Calu3 (cell line): ENCODE data around the gene FGF19. TPM values are rescaled to one million over a fixed set of nuclear protein-coding genes. Genes with fewer than 3 reads are reported as not detected.

ENCODE experiments used
- BruUV-seq: library from RNA; stranded (reverse); fragments of 400-500 nt; replicated peaks from 2 replicates; lab custom pipeline; 2021; lab: Mats Ljungman, UMichigan
- CTCF ChIA-PET: fragments of 300-600 bp; sonication (Branson Sonifier 250); formaldehyde crosslinking; loops from one replicate; lab custom pipeline; 2022; ENCODE audit warnings: antibody characterized with exemption; lab: Charles Lee
- DNase-seq: peaks from one replicate; pipeline ENCODE4 v3.0.0; 2022
- H3K27ac Mint-ChIP-seq: one replicate; pipeline ENCODE4 v1.8.0; 2022; ENCODE audit warnings: mixed read lengths; ENCODE audit not compliant: unreplicated experiment
- H3K27me3 Mint-ChIP-seq: one replicate; pipeline ENCODE4 v1.8.0; 2022; ENCODE audit warnings: mixed read lengths; ENCODE audit not compliant: unreplicated experiment
- H3K36me3 Mint-ChIP-seq: one replicate; pipeline ENCODE4 v1.8.0; 2022; ENCODE audit warnings: mild to moderate bottlenecking, moderate library complexity, mixed read lengths; ENCODE audit not compliant: insufficient read depth, unreplicated experiment
- H3K4me1 Mint-ChIP-seq: one replicate; pipeline ENCODE4 v1.8.0; 2022; ENCODE audit warnings: mild to moderate bottlenecking, low read depth, mixed read lengths; ENCODE audit not compliant: unreplicated experiment
- H3K4me3 Mint-ChIP-seq: one replicate; pipeline ENCODE4 v1.8.0; 2022; ENCODE audit warnings: mild to moderate bottlenecking, low read depth, moderate library complexity, mixed read lengths; ENCODE audit not compliant: unreplicated experiment
- H3K9me3 Mint-ChIP-seq: one replicate; pipeline ENCODE4 v1.8.0; 2022; ENCODE audit warnings: low read depth, mixed read lengths; ENCODE audit not compliant: unreplicated experiment
- CTCF ChIP-seq: fragments of 200-600 bp; IDR thresholded peaks from one replicate; pipeline ENCODE4 v1.8.0; 2022; ENCODE audit warnings: antibody characterized with exemption; ENCODE audit not compliant: unreplicated experiment
- intact Hi-C: fragments of 100-400 bp; cut with micrococcal nuclease; formaldehyde crosslinking; loops from one replicate; pipeline ENCODE4 v1.10.0; 2022; ENCODE audit not compliant: unreplicated experiment
- total RNA-seq: library from RNA; stranded (reverse); gene quantifications from 2 replicates; pipeline ENCODE4 v1.2.3, GENCODE V29; 2022

Gene FGF19
- total RNA-seq, 1 experiment from 2014 or later, result 1.4 TPM

- BruUV-seq, result no TSS peak
- Mint-ChIP-seq H3K27me3 (no peaks in the 10 kb centered on the region), H3K36me3 (peaks cover 35% of the 10 kb centered on the region), H3K4me3 (no peak overlapping the region), H3K9me3 (no peaks in the 10 kb centered on the region), H3K4me1 (no peaks in the 10 kb centered on the region), H3K27ac (no peak overlapping the region)
- intact Hi-C loops, result no loop called here
- CTCF ChIA-PET, result no interaction called here
- DNase-seq, result no peak
- no peak for TF ChIP-seq CTCF
Observed at GRCh38 chr11:69663326-69663725, 40.5 kb downstream of the FGF19 start.

GRCh38 chr11:69662806-69663205 is 41.0 kb downstream of the FGF19 start:
- no peak overlapping the region for H3K27ac Mint-ChIP-seq
- no peaks in the 10 kb centered on the region for H3K4me1 Mint-ChIP-seq

GRCh38 chr11:69662021-69662698 is 41.7 kb downstream of the FGF19 start:
- Mint-ChIP-seq H3K4me1 (no peaks in the 10 kb centered on the region), H3K9me3 (no peaks in the 10 kb centered on the region), H3K4me3 (no peak overlapping the region), H3K36me3 (peaks cover 32% of the 10 kb centered on the region), H3K27ac (no peak overlapping the region), H3K27me3 (no peaks in the 10 kb centered on the region)
- peak; percentile 27 for TF ChIP-seq CTCF
- intact Hi-C loops, result no loop called here
- BruUV-seq, result no TSS peak
- no peak for DNase-seq
- CTCF ChIA-PET, result no interaction called here

More at GRCh38 chr11:69662806-69663205, 41.0 kb downstream of the FGF19 start:
- intact Hi-C loops, result no loop called here
- no peaks in the 10 kb centered on the region for H3K27me3 Mint-ChIP-seq
- no peaks in the 10 kb centered on the region for H3K9me3 Mint-ChIP-seq
- H3K4me3 Mint-ChIP-seq, result no peak overlapping the region
- no peak for DNase-seq
- H3K36me3 Mint-ChIP-seq, result peaks cover 33% of the 10 kb centered on the region
- no TSS peak for BruUV-seq
- TF ChIP-seq CTCF, result no peak
- CTCF ChIA-PET, result no interaction called here

- H3K27me3 Mint-ChIP-seq, result no peaks in the 10 kb centered on the region
- H3K4me1 Mint-ChIP-seq, result no peaks in the 10 kb centered on the region
- intact Hi-C loops, result no loop called here
- H3K36me3 Mint-ChIP-seq, result peaks cover 30% of the 10 kb centered on the region
- H3K4me3 Mint-ChIP-seq, result no peak overlapping the region
- BruUV-seq, result no TSS peak
- CTCF ChIA-PET, result no interaction called here
- DNase-seq, result no peak
- no peak for TF ChIP-seq CTCF
- no peaks in the 10 kb centered on the region for H3K9me3 Mint-ChIP-seq
- H3K27ac Mint-ChIP-seq, result no peak overlapping the region
Observed at GRCh38 chr11:69661413-69661715, 42.5 kb downstream of the FGF19 start.
